Measurements from ENCODE around the gene INTS11. TPM values are rescaled to one million over a fixed set of nuclear protein-coding genes. Genes with fewer than 3 reads are reported as not detected.

The INTS11 gene
- total and polyA plus RNA-seq, 2 of the 13 experiments (the other 11 are each of a cell fraction or from before 2014, with no cell fraction given) = 52.8 to 94.8 TPM

GRCh38 chr1:1309251-1310108, 15.0 kb downstream of the INTS11 start (continued):
- TF ChIP-seq NONO (IDR thresholded peaks at IDR 0.05) (no peak), NONO (CRISPR knock-in tag; conservative IDR thresholded peaks at IDR 0.05) (peak; percentile 36; the same call in 1 of the 2 replicates), SUZ12 (IDR thresholded peaks at IDR 0.05; ENCODE audit: low read depth, low read length) (no peak), ZC3H13 (CRISPR knock-in tag; IDR thresholded peaks at IDR 0.05) (peak; percentile 46; the same call in 1 of the 2 replicates), STAG1 (CRISPR knock-in tag; IDR thresholded peaks at IDR 0.05) (no peak), ZSCAN29 (CRISPR knock-in tag; conservative IDR thresholded peaks at IDR 0.05) (no peak), ZBTB38 (CRISPR knock-in tag; IDR thresholded peaks at IDR 0.05) (peak; percentile 85), ZNF143 (CRISPR knock-in tag; IDR thresholded peaks at IDR 0.05) (no peak), ZNF776 (CRISPR knock-in tag; IDR thresholded peaks at IDR 0.05) (0 out of 2 replicates have a peak, but pooled peaks have one; percentile 12), ZFX (CRISPR knock-in tag; IDR thresholded peaks at IDR 0.05; ENCODE audit: low read depth) (no peak), ZNF350 (CRISPR knock-in tag; IDR thresholded peaks at IDR 0.05; ENCODE audit: borderline replicate concordance, low read depth) (peak; percentile 32; the same call in 1 of the 2 replicates), ZNF253 (CRISPR knock-in tag; IDR thresholded peaks at IDR 0.05; ENCODE audit: borderline replicate concordance) (no peak), PRDM4 (CRISPR knock-in tag; IDR thresholded peaks at IDR 0.05; ENCODE audit: borderline replicate concordance) (no peak), BRF2 (CRISPR knock-in tag; IDR thresholded peaks at IDR 0.05) (no peak), ZNF547 (CRISPR knock-in tag; IDR thresholded peaks at IDR 0.05) (0 out of 2 replicates have a peak, but pooled peaks have one; percentile 2), AGO1 (IDR thresholded peaks at IDR 0.05; ENCODE audit: low read depth, low read length, poor library complexity, severe bottlenecking) (peak; percentile 40), ZNF839 (CRISPR knock-in tag; IDR thresholded peaks at IDR 0.05; ENCODE audit: borderline replicate concordance) (peak; percentile 31; the same call in 1 of the 2 replicates), TOPORS (CRISPR knock-in tag; IDR thresholded peaks at IDR 0.05) (no peak; the same call in 1 of the 2 replicates), GABPB1 (CRISPR knock-in tag; IDR thresholded peaks at IDR 0.05) (0 out of 2 replicates have a peak, but pooled peaks have one; percentile 16), ZBTB46 (CRISPR knock-in tag; IDR thresholded peaks at IDR 0.05; ENCODE audit: borderline replicate concordance) (no peak), ZNF3 (CRISPR knock-in tag; IDR thresholded peaks at IDR 0.05) (no peak), ZNF280B (CRISPR knock-in tag; IDR thresholded peaks at IDR 0.05; ENCODE audit: borderline replicate concordance) (no peak)
